Dedifferentiated amniotic fluid mesenchymal stem cell (primary cell): Measurements from ENCODE around the gene SHOC2.

ENCODE experiments used
- DNase-seq: peaks from one replicate; pipeline ENCODE4 v3.0.0-alpha.2; 2016; ENCODE audit errors: extremely low spot score

SHOC2 gene

GRCh38 chr10:110946496-110946895 is 27.1 kb downstream of the SHOC2 start:
- DNase-seq: no peak

GRCh38 chr10:110947061-110947595 is 27.7 kb downstream of the SHOC2 start:
- no peak for DNase-seq

- no peak for DNase-seq
Measured at GRCh38 chr10:110951381-110951780, 32.0 kb downstream of the SHOC2 start.

GRCh38 chr10:110957606-110958005 is 38.2 kb downstream of the SHOC2 start:
- DNase-seq: no peak

GRCh38 chr10:110959379-110960332 is 40.3 kb downstream of the SHOC2 start:
- DNase-seq: no peak

GRCh38 chr10:110960333-110960712 is 40.9 kb downstream of the SHOC2 start:
- no peak for DNase-seq

- DNase-seq: no peak
Measured at GRCh38 chr10:110962443-110962842, 43.0 kb downstream of the SHOC2 start.

- DNase-seq: no peak
Measured at GRCh38 chr10:110963162-110963561, 43.8 kb downstream of the SHOC2 start.

GRCh38 chr10:110964681-110965080 is 45.3 kb downstream of the SHOC2 start:
- DNase-seq: no peak

GRCh38 chr10:110965216-110965615 is 45.8 kb downstream of the SHOC2 start:
- no peak for DNase-seq

- no peak for DNase-seq
Measured at GRCh38 chr10:110966146-110966545, 46.7 kb downstream of the SHOC2 start.

- DNase-seq: no peak
Measured at GRCh38 chr10:110967009-110967630, 47.7 kb downstream of the SHOC2 start.

- DNase-seq: no peak
Measured at GRCh38 chr10:110967645-110968044, 48.2 kb downstream of the SHOC2 start.

- DNase-seq: no peak
Measured at GRCh38 chr10:110969183-110969582, 49.8 kb downstream of the SHOC2 start.

- no peak for DNase-seq
Measured at GRCh38 chr10:110971638-110972037, 52.2 kb downstream of the SHOC2 start.

GRCh38 chr10:110972231-110973134 is 53.1 kb downstream of the SHOC2 start:
- no peak for DNase-seq

GRCh38 chr10:110973400-110973799 is 54.0 kb downstream of the SHOC2 start:
- DNase-seq: no peak

- no peak for DNase-seq
Measured at GRCh38 chr10:110976577-110976976, 57.2 kb downstream of the SHOC2 start.

GRCh38 chr10:110977662-110978061 is 58.3 kb downstream of the SHOC2 start:
- DNase-seq: no peak

GRCh38 chr10:110978204-110978603 is 58.8 kb downstream of the SHOC2 start:
- no peak for DNase-seq

GRCh38 chr10:110979611-110980010 is 60.2 kb downstream of the SHOC2 start:
- no peak for DNase-seq

- DNase-seq: no peak
Measured at GRCh38 chr10:110980807-110981206, 61.4 kb downstream of the SHOC2 start.
